Dermis microvascular lymphatic vessel endothelial cell (primary cell): ENCODE results near the gene SMCO4. TPM values are rescaled to one million over a fixed set of nuclear protein-coding genes. Genes with fewer than 3 reads are reported as not detected.
"Not testable (repeated sequence)": the region's sequence is repeated elsewhere in the genome, so short reads cannot be mapped to it uniquely, and the experiment has no call there.

ENCODE experiments used
- DNase-seq, 2 donors: peaks; one replicate each; pipeline versions ENCODE4 v3.0.0 to v3.0.0-alpha.2; 2010; ENCODE audit warnings: low read depth in 2 of 2
- total RNA-seq: library from RNA; depleted of rRNA; stranded (reverse); fragments of >200 nt; gene quantifications from 2 replicates; pipeline ENCODE4 v1.2.1, GENCODE V29; 2014

SMCO4 gene
- total RNA-seq, 1 donor from 2014 or later, result 11.8 TPM

DNA sequence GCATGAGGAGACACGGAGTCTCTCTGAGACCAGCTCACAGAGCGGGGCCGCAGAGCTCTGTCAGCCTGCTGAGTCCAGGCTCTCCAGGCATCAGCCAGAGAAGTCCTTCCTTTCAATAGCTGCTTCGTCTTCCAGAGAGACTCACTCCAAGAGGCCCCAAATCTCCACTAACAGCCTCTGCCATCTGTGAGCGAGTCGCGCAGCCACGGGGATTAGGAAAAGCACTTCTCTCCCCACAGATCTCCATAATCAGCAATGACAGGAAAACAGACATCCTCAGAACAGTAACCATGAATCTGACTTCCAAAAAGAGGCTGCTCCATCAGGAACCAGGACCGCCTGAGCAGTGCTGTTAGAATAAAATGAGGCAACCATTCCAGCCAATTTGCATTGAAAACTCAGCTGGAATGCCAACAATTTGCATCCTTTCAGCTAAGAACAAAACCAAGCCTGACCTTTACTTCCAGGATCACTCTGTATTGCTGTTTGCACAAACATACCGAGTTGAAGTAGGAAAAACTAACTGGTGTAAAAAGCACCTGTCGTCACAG lies 65.4 kb downstream of the SMCO4 start:
- peak in 1 of 2 donors; percentile 33 for DNase-seq

DNA sequence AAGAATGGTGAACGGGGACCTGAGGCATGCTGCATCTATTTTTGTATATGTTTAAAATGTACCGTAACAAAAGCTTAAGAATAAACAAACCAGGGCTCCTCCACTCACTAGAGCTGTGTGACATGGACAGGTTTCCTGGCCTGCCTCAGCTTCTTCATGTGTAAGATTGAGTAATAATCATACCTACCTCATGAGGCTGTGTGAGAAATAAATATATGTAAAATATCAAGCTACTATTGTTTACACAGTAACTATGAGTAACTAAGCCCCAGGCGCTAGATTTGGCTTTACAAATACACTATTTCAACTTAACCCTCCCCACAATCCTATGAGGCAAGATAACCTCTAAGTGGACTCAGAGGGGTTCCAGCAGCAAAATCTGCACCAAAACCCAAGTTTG lies 66.4 kb downstream of the SMCO4 start:
- DNase-seq, result no peak

- DNase-seq, result no peak
Measured at GRCh38 chr11:93474123-93474522, 69.1 kb downstream of the SMCO4 start.

- no peak for DNase-seq
Measured at GRCh38 chr11:93468290-93468689, 74.9 kb downstream of the SMCO4 start.

DNA sequence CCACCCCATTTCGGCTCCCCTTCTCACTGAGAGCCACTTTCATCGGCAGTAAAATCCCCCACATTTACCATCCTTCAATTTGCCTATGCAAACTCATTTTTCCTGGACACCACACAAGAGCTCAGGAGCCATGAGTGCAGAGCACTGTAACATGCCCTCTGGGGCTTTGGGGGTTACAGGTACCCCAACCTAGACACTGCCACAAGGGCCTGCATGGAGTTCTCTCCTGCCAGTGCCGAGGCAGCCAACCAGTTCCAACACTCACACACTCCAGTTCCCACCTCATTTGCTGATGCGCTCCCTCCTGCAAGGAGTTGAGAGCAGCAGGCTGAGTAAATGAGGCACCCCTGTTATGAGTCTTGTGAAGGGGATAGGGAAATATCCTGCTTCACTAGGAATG lies 76.1 kb downstream of the SMCO4 start:
- DNase-seq, result no peak

DNA sequence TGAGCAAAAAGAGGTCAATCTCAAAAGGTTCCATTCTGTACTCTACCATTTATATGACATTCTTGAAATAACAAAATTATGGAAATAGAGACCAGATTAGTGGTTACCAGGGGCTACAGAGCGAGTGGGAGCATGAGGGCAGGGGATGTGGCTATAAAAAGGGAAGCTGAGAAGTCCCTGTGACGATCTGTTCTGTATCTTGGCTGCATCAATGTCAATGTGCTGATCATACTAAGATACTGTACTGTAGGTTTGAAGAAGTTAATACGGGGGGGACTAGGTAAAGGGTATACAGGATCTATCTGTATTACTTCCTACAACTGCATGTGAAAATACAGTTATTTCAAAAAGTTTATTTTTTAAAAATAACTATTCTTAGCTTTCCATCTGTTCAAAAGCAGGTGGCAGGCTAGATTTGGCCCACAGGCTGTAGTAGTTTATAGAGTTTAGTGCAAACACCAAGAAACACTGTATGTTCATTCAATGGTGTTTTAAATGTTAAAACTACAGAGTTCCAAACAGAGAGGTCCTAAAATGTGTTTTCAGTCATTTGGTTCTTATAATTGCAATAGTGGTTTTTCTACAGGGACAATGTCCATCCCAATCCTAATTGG lies 78.2 kb downstream of the SMCO4 start:
- no peak for DNase-seq

DNA sequence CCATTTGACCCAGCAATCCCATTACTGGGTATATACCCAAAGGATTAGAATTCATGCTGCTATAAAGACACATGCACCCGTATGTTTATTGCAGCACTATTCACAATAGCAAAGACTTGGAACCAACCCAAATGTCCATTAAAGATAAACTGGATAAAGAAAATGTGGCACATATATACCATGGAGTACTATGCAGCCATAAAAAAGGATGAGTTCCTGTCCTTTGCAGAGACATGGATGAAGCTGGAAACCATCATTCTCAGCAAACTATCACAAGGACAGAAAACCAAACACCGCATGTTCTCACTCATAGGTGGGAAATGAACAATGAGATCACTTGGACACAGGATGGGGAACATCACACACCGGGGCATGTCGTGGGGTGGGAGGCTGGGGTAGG lies 79.5 kb downstream of the SMCO4 start:
- not testable (repeated sequence) for DNase-seq

DNA sequence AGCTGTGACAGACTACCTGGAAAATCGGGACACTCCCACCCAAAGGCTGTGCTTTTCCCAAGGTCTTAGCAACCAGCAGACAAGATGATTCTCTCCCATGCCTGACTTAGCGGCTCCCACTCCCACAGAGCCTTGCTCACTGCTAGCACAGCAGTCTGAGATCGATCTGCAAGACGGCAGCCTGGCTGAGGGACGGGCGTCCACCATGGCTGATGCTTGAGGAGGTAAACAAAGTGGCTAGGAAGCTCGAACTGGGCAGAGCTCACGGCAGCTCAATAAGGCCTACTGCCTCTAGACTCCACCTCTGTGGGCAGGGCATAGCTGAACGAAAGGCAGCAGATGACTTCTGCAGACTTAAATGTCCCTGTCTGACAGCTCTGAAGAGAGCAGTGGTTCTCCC lies 84.9 kb downstream of the SMCO4 start:
- no peak for DNase-seq

DNA sequence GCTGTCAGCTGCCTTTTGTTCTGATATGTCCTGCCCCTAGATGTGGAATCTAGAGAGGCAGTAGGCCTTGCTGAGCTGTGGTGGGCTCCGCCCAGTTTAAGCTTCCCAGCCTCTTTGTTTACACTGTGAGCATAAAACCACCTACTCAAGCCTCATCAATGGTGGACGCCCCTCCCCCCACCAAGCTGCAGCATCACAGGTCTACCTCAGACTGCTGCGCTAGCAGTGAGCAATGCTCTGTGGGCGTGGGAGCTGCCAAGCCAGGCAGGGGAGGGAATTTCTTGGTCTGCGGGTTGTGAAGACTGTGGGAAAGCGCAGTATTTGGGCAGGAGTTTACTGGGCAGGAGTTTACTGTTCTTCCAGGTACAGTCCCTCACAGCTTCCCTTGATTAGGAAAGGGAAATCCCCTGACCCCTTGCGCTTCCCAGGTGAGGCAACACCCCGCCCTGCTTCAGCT lies 98.5 kb downstream of the SMCO4 start:
- DNase-seq, result no peak

DNA sequence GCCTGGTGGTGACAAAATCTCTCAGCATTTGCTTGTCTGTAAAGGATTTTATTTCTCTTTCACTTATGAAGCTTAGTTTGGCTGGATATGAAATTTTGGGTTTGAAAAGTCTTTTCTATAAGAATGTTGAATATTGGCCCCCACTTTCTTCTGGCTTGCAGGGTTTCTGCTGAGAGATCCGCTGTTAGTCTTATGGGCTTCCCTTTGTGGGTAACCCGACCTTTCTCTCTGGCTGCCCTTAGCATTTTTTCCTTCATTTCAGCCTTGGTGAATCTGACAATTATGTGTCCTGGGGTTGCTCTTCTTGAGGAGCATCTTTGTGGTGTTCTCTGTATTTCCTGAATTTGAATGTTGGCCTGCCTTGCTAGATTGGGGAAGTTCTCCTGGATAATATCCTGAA lies 100.0 kb downstream of the SMCO4 start:
- not testable (repeated sequence) for DNase-seq

- DNase-seq, result no peak
Measured at GRCh38 chr11:93432247-93432646, 110.9 kb downstream of the SMCO4 start.

Other genes starting within 250 kb of the SMCO4 start
- not detected in 2 replicates for gene DEUP1, start 212.6 kb downstream of the SMCO4 start, total RNA-seq
- gene CEP295, start 118.3 kb upstream of the SMCO4 start, total RNA-seq, result 10.7 and 12.1 TPM in 2 replicates
- 67.5 and 85.4 TPM in 2 replicates for gene TAF1D, start 198.1 kb upstream of the SMCO4 start, total RNA-seq
- 9.2 and 12.4 TPM in 2 replicates for gene C11orf54, start 198.3 kb upstream of the SMCO4 start, total RNA-seq
- 16.8 and 20.9 TPM in 2 replicates for gene MED17, start 240.9 kb upstream of the SMCO4 start, total RNA-seq